ENCODE results near the gene STARD7.

- TF ChIP-seq CTCF (optimal IDR thresholded peaks at IDR 0.05 in 1 of 3, IDR thresholded peaks at IDR 0.05 in 1 of 3, conservative IDR thresholded peaks at IDR 0.05 in 1 of 3; ENCODE audit: extremely low read depth in 1 of 3, insufficient read depth in 2 of 3, low read length in 3 of 3) (peak in 1 of 3 experiments; percentile 7), EZH2 (IDR thresholded peaks at IDR 0.05; ENCODE audit: low read length) (no peak)
These were observed at the start of gene STARD7 for GRCh38 chr2:96208143-96209010.
